Tibial nerve (tissue), 4 donors: Measurements from ENCODE around the gene KCNJ11. TPM values are rescaled to one million over a fixed set of nuclear protein-coding genes. Genes with fewer than 3 reads are reported as not detected.

ENCODE experiments used
- DNase-seq, 2 donors: peaks; one replicate each; pipeline ENCODE4 v3.0.0-alpha.2; 2019; ENCODE audit warnings: low spot score in 2 of 2
- H3K27ac ChIP-seq, 4 donors: fragments of 200-600 bp; sonication (generic) in 3 of 4; one replicate each; pipeline ENCODE4 v1.5.1; 2017 to 2019; ENCODE audit warnings: mild to moderate bottlenecking in 1 of 4
- H3K27me3 ChIP-seq, 2 donors: fragments of 200-600 bp; sonication (generic) in 1 of 2; one replicate each; pipeline versions ENCODE4 v1.5.1 to v1.6.0; 2017 to 2019
- H3K36me3 ChIP-seq, 3 donors: fragments of 200-600 bp; sonication (generic); one replicate each; pipeline ENCODE4 v1.5.1; 2018 to 2019
- H3K4me1 ChIP-seq, 4 donors: fragments of 200-600 bp; sonication (generic) in 3 of 4; one replicate each; pipeline ENCODE4 v1.5.1; 2017 to 2019
- H3K4me3 ChIP-seq, 4 donors: fragments of 200-600 bp; sonication (generic) in 3 of 4; one replicate each; pipeline ENCODE4 v1.5.1; 2017 to 2019; ENCODE audit warnings: mild to moderate bottlenecking in 1 of 4, moderate library complexity in 1 of 4
- H3K9me3 ChIP-seq, 4 donors: fragments of 200-600 bp; sonication (generic) in 3 of 4; one replicate each; pipeline ENCODE4 v1.5.1; 2017 to 2019
- CTCF ChIP-seq, 5 experiments: fragments of 200-600 bp in 3 of 5; fragments of 450-650 bp in 2 of 5; sonication (generic) in 3 of 5; IDR thresholded peaks; one replicate each; pipeline ENCODE4 v1.5.1; 2016 to 2019; ENCODE audit warnings: antibody characterized with exemption in 5 of 5, mild to moderate bottlenecking in 3 of 5, moderate library complexity in 2 of 5
- EP300 ChIP-seq, 2 donors: sonication (generic); formaldehyde crosslinking; IDR thresholded peaks; one replicate each; pipeline ENCODE4 v1.6.1; 2017; ENCODE audit warnings: antibody characterized with exemption in 2 of 2, mild to moderate bottlenecking in 1 of 2
- POLR2A ChIP-seq, 2 donors: fragments of 450-650 bp; IDR thresholded peaks; one replicate each; pipeline ENCODE4 v1.6.1; 2017; ENCODE audit warnings: antibody characterized with exemption in 2 of 2, mild to moderate bottlenecking in 2 of 2, moderate library complexity in 2 of 2
- WGBS, 2 donors: methylation state at CpG; one replicate each; pipeline ENCODE4 v1.1.5; 2018; 5-methylcytosine and 5-hydroxymethylcytosine counted together
- total RNA-seq, 4 donors: library from RNA; depleted of rRNA; stranded (reverse); fragments of >200 nt; gene quantifications; one replicate each; pipeline ENCODE4 v1.1.0, GENCODE V29; 2016

Gene KCNJ11
- total RNA-seq, 4 donors from 2014 or later = 0.59 to 19.7 (median 3.5) TPM

DNA sequence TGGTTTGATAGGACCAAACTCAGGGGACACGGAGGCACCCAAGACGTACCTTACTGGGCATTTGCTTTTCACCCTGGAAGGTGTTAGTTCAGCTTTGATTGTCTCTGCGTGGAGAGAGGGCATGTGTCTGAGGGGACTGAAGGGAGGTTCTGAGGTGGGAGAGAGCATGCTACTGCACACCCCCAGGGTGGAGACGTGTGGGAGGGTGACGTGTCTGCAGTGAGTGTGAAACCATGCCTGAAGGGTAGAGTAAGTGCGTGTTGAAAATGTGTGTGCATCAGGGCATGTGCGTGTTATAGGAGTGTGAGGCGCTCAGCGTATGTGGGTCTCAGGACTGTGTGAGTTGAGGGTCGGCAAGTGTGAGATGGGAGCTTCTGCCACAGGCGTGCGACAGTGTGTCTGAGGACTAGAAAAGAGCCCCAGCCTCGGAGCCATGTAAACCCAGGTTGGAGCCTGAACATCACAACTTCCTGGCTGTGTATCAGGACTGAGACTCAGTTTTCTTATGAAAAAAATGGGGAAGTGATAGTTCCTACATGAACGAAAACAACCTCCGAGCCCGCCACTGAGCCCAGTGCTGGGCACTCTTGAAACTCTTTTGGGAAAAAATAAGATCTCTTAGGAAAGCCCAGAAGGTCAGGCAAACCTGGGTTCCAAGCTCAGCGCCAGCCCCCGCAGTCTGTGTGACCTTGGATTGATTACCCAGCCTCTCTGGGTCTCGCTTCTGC is 11.8 kb upstream of the KCNJ11 start:
- WGBS, 2 donors = 81 to 90% methylated on average over 19 of the region's 19 CpGs
- no peaks in the 10 kb centered on the region for H3K9me3 ChIP-seq
- no peak for DNase-seq
- TF ChIP-seq CTCF (IDR thresholded peaks at IDR 0.05) = no peak
- TF ChIP-seq POLR2A (IDR thresholded peaks at IDR 0.05) = no peak
- no peak for TF ChIP-seq EP300 (IDR thresholded peaks at IDR 0.05)
- no peaks in the 10 kb centered on the region for H3K36me3 ChIP-seq
- no peaks in the 10 kb centered on the region for H3K27me3 ChIP-seq
- H3K4me3 ChIP-seq = no peak overlapping the region
- H3K4me1 ChIP-seq = peaks cover 0 to 1% (median 0%) of the 10 kb centered on the region in 4 donors
- H3K27ac ChIP-seq = no peak overlapping the region

- H3K36me3 ChIP-seq = no peaks in the 10 kb centered on the region
- no peak overlapping the region for H3K27ac ChIP-seq
- no peak for DNase-seq
- no peaks in the 10 kb centered on the region for H3K27me3 ChIP-seq
- no peaks in the 10 kb centered on the region for H3K4me1 ChIP-seq
- TF ChIP-seq EP300 (IDR thresholded peaks at IDR 0.05) = no peak
- no peak for TF ChIP-seq CTCF (IDR thresholded peaks at IDR 0.05)
- TF ChIP-seq POLR2A (IDR thresholded peaks at IDR 0.05) = no peak
- no peaks in the 10 kb centered on the region for H3K9me3 ChIP-seq
- no peak overlapping the region for H3K4me3 ChIP-seq
Measured at GRCh38 chr11:17399236-17399635, 10.8 kb upstream of the KCNJ11 start.

- no peak for TF ChIP-seq POLR2A (IDR thresholded peaks at IDR 0.05)
- TF ChIP-seq CTCF (IDR thresholded peaks at IDR 0.05) = no peak
- no peaks in the 10 kb centered on the region for H3K4me1 ChIP-seq
- no peaks in the 10 kb centered on the region for H3K27me3 ChIP-seq
- H3K9me3 ChIP-seq = no peaks in the 10 kb centered on the region
- no peaks in the 10 kb centered on the region for H3K36me3 ChIP-seq
- H3K27ac ChIP-seq = no peak overlapping the region
- no peak for DNase-seq
- WGBS, 2 donors = 84 to 91% methylated on average over 12 to 13 of the region's 14 CpGs
- no peak overlapping the region for H3K4me3 ChIP-seq
Measured at GRCh38 chr11:17397311-17398002, 9.0 kb upstream of the KCNJ11 start.

GRCh38 chr11:17396598-17397310 is 8.3 kb upstream of the KCNJ11 start:
- no peak for DNase-seq
- H3K9me3 ChIP-seq = no peaks in the 10 kb centered on the region
- no peak overlapping the region for H3K4me3 ChIP-seq
- no peaks in the 10 kb centered on the region for H3K36me3 ChIP-seq
- no peaks in the 10 kb centered on the region for H3K4me1 ChIP-seq
- no peak overlapping the region for H3K27ac ChIP-seq
- 86 to 87% methylated on average over 17 to 19 of the region's 22 CpGs for WGBS, 2 donors
- no peaks in the 10 kb centered on the region for H3K27me3 ChIP-seq
- no peak for TF ChIP-seq EP300 (IDR thresholded peaks at IDR 0.05)
- no peak for TF ChIP-seq CTCF (IDR thresholded peaks at IDR 0.05)
- no peak for TF ChIP-seq POLR2A (IDR thresholded peaks at IDR 0.05)

DNA sequence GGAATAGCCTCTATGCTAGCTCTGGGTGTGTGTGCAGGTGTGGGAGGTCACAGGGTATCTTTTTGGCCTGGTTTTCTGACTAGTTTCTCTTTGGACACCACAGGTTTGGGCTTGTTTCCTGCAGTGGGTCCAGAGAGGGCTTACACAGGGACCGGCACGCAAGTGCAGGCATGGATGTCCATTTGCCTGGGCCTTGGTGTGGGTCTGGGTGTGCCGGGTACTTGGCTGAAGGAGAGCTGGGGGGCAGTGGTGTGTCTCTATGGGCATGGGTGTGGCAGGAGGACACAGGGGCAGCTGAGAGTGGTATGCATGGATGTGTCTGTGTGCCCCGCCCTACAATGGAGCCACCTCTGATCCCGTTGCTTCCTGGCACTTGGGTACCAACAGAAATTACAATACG is 7.5 kb upstream of the KCNJ11 start:
- TF ChIP-seq EP300 (IDR thresholded peaks at IDR 0.05) (no peak), CTCF (IDR thresholded peaks at IDR 0.05) (no peak), POLR2A (IDR thresholded peaks at IDR 0.05) (no peak)
- DNase-seq = no peak
- Histone ChIP-seq H3K27ac (no peak overlapping the region), H3K27me3 (no peaks in the 10 kb centered on the region), H3K36me3 (no peaks in the 10 kb centered on the region), H3K4me1 (no peaks in the 10 kb centered on the region), H3K4me3 (no peak overlapping the region), H3K9me3 (no peaks in the 10 kb centered on the region)
- 86 to 95% methylated on average over 6 of the region's 6 CpGs for WGBS, 2 donors
